NCI-H82 treated with DMSO at 0.1 percent for 48 hours (cell line): ENCODE data around the gene GPAM.
"Not testable (repeated sequence)": the region's sequence is repeated elsewhere in the genome, so short reads cannot be mapped to it uniquely, and the experiment has no call there.

Experiments
- DNase-seq: peaks from one replicate; lab custom pipeline; 2025; ENCODE audit not compliant: unreplicated experiment; lab: John Stamatoyannopoulos, UW

GPAM gene, protein sequence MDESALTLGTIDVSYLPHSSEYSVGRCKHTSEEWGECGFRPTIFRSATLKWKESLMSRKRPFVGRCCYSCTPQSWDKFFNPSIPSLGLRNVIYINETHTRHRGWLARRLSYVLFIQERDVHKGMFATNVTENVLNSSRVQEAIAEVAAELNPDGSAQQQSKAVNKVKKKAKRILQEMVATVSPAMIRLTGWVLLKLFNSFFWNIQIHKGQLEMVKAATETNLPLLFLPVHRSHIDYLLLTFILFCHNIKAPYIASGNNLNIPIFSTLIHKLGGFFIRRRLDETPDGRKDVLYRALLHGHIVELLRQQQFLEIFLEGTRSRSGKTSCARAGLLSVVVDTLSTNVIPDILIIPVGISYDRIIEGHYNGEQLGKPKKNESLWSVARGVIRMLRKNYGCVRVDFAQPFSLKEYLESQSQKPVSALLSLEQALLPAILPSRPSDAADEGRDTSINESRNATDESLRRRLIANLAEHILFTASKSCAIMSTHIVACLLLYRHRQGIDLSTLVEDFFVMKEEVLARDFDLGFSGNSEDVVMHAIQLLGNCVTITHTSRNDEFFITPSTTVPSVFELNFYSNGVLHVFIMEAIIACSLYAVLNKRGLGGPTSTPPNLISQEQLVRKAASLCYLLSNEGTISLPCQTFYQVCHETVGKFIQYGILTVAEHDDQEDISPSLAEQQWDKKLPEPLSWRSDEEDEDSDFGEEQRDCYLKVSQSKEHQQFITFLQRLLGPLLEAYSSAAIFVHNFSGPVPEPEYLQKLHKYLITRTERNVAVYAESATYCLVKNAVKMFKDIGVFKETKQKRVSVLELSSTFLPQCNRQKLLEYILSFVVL

DNA sequence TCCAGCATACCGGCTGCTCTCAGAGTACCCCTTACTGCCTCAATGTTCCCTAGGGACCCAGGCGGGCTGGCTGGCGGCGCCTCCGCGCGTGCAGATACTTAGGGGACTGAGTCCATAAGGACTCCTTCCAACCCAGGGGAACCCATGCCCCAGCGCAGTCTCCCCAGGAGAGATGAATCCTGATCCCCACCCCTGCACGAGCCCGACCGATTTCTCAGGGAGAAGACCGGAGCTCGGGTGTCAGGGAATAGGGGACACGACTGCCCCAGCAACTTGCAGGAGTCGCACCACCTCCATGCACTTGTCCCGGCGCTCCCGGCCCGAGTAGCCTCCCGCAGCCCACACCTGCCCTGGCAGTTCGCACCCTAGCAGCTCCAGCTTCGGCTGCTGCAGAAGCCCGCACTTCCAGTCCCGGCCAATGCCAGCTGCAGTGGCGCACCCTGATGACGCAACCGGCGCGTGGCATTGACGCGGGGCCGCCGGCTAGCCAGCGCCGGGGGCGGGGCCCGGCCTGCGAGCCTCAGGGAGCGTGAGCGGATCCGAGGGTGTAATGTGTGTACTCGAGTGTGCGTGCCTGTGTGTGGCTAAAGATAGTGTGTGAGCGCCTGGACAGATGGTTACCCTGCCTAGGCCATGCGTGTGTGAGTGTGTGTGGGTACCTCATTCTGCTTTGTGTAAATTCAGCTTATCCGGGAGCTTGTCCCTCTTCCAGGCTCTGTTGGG is at the start of gene GPAM:
TSS of gene GPAM (minus strand) at position 437 of the 723 bp plus-strand sequence. CDS start 1,981 bp downstream, outside the sequence.
- peak; percentile 17 for DNase-seq

DNA sequence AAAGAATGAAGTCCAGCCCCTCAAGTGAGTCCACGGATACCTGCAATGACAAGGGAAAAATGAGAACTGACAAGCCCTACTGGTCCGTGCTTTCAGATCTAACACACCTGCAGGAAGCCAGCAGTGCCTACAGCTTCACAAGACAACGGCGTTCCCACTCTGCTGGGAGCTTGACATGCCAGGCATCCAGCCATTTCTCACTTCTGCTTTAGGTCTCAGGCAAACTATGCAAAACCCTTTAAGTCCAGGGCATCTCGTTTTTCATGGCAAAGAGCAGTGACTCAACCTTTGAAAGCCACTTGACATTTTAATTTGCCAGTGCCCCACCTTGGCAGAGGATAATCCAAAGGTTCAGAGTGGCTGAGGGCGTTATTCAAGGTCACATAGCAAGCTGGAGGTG is 49.1 kb upstream of the GPAM start:
- no peak for DNase-seq

- DNase-seq, result no peak
Observed at GRCh38 chr10:112231602-112232400, 48.2 kb upstream of the GPAM start.

GRCh38 chr10:112230325-112230988 is 46.9 kb upstream of the GPAM start:
- no peak for DNase-seq

GRCh38 chr10:112229901-112230300 is 46.3 kb upstream of the GPAM start:
- no peak for DNase-seq

DNA sequence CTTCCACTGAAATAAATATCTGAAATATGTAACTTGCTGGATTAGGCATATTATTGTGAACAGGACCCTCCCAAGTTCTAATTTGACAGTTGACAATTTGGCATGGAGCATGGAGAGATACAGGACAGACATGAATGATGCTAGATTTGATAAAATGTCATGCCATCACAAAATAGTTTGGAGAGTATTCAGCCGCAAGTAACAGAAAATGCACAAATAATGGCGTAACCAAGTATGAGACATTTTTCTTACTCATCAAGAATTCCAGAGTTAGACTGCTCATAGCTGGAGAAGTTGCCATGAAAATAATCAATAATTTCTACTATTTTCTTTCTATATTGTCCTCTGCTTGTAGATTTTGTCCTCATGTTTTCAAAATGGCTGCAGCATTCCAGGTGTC is 45.5 kb upstream of the GPAM start:
- DNase-seq, result no peak

DNA sequence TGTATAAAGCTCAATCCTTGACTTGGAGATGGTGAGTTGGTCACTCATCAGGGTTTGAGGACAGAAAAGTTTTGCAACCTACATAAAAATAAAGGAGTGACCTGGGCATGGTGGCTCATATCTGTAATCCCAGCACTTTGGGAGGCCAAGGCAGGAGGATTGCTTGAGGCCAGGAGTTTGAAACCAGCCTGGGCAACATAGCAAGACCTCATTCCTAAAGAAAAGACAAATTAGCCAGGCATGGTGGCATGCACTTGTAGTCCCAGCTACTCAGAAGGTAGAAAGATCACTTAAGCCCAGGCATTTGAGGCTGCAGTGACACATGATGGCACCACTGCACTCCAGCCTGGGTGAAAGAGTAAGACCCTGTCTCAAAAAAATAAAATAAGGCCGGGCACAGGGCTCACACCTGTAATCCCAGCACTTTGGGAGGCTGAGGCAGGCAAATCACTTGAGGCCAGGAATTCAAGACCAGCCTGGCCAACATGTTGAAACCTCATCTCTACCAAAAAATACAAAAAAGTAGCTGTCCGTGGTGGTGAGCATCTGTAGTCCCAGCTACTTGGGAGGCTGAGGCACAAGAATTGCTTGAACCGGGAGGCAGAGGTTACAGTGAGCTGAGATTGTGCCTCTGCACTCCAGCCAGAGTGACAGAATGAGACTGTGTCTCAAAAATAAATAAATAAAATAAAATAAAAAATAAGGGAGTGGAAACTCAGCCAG is 45.0 kb upstream of the GPAM start:
- DNase-seq, result not testable (repeated sequence)

DNA sequence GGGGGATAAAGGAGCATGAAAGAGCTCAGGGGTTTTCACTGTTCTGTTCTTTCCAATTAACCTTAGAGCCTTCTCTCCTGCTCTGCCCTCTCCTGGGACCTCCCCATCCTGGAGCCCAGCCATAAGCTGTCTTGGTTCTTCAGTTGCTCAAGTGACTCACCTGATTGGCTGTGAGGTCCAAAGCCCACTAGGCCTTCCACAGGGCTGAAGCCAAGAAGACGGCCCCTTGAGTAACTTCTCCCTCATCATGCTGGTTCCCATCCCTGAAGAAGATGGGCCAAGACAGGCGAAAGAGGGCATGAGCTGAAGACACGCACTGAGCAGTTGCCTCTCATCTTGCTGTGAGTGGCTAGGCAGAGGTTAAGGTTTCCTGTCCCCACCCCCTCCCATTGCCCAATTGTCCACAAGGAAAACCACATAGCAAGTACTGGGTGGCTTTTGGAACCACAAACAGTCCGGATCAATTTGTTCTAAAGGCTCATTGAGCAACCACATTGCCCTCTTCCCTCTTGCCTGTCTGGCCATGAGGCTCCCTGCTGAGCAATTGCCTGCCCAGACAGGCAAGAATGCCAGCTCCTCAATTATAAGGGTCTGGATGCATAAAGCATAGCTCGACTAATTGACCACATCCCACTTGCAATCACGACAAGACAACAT is 43.9 kb upstream of the GPAM start:
- no peak for DNase-seq

- DNase-seq, result no peak
Observed at GRCh38 chr10:112226439-112227248, 43.1 kb upstream of the GPAM start.

GRCh38 chr10:112225771-112226438 is 42.3 kb upstream of the GPAM start:
- no peak for DNase-seq

- no peak for DNase-seq
Observed at GRCh38 chr10:112224933-112225529, 41.5 kb upstream of the GPAM start.

GRCh38 chr10:112223725-112224124 is 40.2 kb upstream of the GPAM start:
- DNase-seq, result no peak

DNA sequence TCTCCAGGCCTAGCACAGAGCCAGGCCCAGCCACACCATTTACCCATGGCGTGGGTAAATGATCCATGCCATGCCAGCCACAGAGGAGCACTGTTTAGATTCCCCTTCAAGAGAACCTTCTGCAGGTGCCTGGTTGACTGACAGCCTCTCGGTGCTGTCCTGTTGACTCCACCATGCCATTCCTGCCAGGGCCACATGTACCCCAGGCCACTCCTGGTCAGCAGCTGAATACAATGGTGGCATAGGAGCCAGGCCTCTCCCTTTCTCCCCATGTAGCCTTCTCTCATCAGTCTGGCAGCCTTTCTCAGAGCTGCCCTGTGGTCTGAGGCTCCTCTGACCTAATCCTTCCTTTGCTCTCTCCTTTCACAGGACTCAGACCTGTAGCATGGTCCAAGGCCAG is 39.2 kb upstream of the GPAM start:
- DNase-seq, result no peak

DNA sequence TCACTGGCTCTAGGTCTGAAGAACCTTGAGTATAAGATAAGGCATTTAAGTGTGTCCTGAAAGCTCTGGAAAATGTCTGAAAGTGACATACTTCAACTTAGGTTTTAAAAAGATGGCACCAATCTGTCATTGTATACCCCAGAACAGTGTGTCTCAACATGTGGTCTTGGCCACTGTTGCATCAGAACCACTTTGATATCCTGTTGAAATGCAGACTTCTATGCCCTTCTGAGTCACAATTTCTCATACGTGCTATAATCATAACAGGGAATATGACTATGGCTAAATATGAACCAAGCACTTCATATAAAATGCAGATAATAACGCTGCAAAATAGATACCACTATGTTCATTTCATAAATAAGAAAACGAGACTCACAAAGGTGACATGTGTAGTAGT is 38.0 kb upstream of the GPAM start:
- DNase-seq, result no peak

- DNase-seq, result no peak
Observed at GRCh38 chr10:112218960-112219359, 35.4 kb upstream of the GPAM start.

GRCh38 chr10:112218036-112218390 is 34.4 kb upstream of the GPAM start:
- no peak for DNase-seq

- no peak for DNase-seq
Observed at GRCh38 chr10:112217386-112218035, 33.9 kb upstream of the GPAM start.
